ENCODE data around the gene CBX7. TPM values are rescaled to one million over a fixed set of nuclear protein-coding genes. Genes with fewer than 3 reads are reported as not detected.
A peak's percentile ranks its signal among the peaks of the same experiment; 100 is the strongest.

Gene CBX7
- total and polyA plus RNA-seq, 8 donors: 17.2 to 44.0 (median 25.1) TPM

GRCh38 chr22:39103431-39103830, 49.0 kb downstream of the CBX7 start:
- Histone ChIP-seq H3K4me3 (no peak overlapping the region), H3K4me1 (no peaks in the 10 kb centered on the region), H3K9me3 (no peaks in the 10 kb centered on the region), H3K36me3 (no peaks in the 10 kb centered on the region), H3K27me3 (no peaks in the 10 kb centered on the region), H3K27ac (no peak overlapping the region)
- no peak for ATAC-seq
- no peak for TF ChIP-seq CTCF (IDR thresholded peaks at IDR 0.05)
- no peak for FAIRE-seq
- intact Hi-C loops (cut with DNase I): no loop called here
- DNase-seq: no peak
- WGBS, 2 donors: 65 to 68% methylated on average over 2 of the region's 2 CpGs

DNA sequence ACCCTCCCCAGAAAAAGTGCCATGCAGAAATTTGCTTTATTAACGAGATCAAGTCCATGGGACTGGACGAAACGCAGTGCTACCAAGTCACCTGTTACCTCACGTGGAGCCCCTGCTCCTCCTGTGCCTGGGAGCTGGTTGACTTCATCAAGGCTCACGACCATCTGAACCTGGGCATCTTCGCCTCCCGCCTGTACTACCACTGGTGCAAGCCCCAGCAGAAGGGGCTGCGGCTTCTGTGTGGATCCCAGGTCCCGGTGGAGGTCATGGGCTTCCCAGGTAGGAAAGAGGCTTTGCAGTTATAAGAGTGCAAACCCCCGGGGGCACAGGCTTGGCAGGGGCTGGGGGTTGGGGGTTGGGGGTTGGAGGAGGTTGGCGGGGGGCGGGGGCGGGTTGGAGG, 51.3 kb downstream of the CBX7 start:
- 70 to 79% methylated on average over 9 to 12 of the region's 13 CpGs for WGBS, 2 donors
- Histone ChIP-seq H3K4me3 (no peak overlapping the region), H3K27me3 (no peaks in the 10 kb centered on the region), H3K4me1 (no peaks in the 10 kb centered on the region), H3K36me3 (no peaks in the 10 kb centered on the region), H3K27ac (no peak overlapping the region), H3K9me3 (no peaks in the 10 kb centered on the region)
- DNase-seq (no peak), FAIRE-seq (no peak), ATAC-seq (no peak)
- intact Hi-C loops (cut with DNase I): no loop called here
- TF ChIP-seq CTCF (IDR thresholded peaks at IDR 0.05): no peak

- no peaks in the 10 kb centered on the region for H3K4me1 ChIP-seq
- no peak overlapping the region for H3K4me3 ChIP-seq
- WGBS, 2 donors: 82 to 91% methylated on average over 8 of the region's 8 CpGs
- DNase-seq: no peak
- no peaks in the 10 kb centered on the region for H3K36me3 ChIP-seq
- FAIRE-seq: no peak
- no peaks in the 10 kb centered on the region for H3K9me3 ChIP-seq
- H3K27me3 ChIP-seq: no peaks in the 10 kb centered on the region
- no peak overlapping the region for H3K27ac ChIP-seq
- no peak for ATAC-seq
- no peak for TF ChIP-seq CTCF (IDR thresholded peaks at IDR 0.05)
- intact Hi-C loops (cut with DNase I): loop anchor here in 1 of 3 donors (10.0 kb wide), 1 partner anchor 576 kb away; no protein-coding TSS in a partner anchor
These were observed 53.9 kb downstream of the CBX7 start for GRCh38 chr22:39098576-39098975.

- Histone ChIP-seq H3K36me3 (no peaks in the 10 kb centered on the region), H3K27me3 (no peaks in the 10 kb centered on the region), H3K4me3 (no peak overlapping the region), H3K27ac (no peak overlapping the region), H3K4me1 (no peaks in the 10 kb centered on the region), H3K9me3 (no peaks in the 10 kb centered on the region)
- intact Hi-C loops (cut with DNase I): loop anchor here in 1 of 3 donors (10.0 kb wide), 1 partner anchor 577 kb away; no protein-coding TSS in a partner anchor
- no peak for TF ChIP-seq CTCF (IDR thresholded peaks at IDR 0.05)
- FAIRE-seq (no peak), DNase-seq (no peak), ATAC-seq (peak in 1 of 4 donors; percentile 14)
- 76 to 83% methylated on average over 6 of the region's 6 CpGs for WGBS, 2 donors
These were observed 54.5 kb downstream of the CBX7 start for GRCh38 chr22:39098026-39098425.

DNA sequence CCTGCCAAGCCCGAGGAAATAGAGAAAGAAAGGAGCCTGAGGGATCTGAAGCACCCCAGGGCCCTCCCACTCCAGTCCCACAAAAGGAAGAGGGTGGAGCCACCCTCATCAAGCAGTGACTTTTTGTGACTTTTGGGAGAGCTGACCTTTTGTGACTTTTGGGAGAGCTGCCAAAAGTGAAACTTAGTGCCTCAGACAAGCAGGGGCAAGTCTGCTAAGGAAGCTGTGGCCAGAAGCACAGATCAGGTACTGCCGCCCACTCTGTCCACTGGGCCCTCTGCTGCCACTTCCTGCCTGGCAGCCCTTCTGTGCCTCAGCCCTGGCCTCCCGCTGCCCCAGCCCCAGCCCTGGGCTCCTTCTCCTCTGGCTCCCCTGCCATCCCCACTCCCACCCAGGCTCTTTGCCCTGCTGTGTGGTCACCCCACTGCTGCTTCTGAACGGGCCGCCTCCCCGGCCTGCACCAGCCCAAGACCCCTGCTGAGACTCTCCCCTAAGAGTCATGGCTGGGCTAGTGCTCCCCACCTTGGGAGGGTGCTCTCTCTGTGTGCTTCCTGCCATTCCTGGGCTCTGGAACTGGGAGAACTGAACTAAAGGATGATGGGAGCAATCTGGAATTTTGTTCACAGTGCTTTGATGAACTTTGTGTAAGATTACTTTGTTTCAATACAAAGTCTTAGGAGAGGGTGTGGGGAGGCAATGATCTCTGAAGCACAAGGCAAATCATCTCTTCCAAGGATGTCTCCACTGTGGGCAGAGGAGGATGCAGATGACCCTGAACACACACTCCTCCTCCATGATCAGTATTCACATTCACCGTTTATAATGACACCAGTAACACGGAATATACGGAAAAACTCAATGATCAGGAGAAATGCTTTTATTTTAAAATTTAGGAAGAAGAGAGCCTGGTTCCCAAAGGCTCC, 55.1 kb downstream of the CBX7 start, which contains the start of gene APOBEC3H:
APOBEC3H (plus strand) TSS at position 147 of the 923 bp plus-strand sequence. CDS start 3,035 bp downstream, outside the sequence.
- no peak for TF ChIP-seq CTCF (IDR thresholded peaks at IDR 0.05)
- DNase-seq: no peak
- FAIRE-seq: no peak
- Histone ChIP-seq H3K9me3 (no peaks in the 10 kb centered on the region), H3K27ac (no peak within 1 kb of the TSS), H3K27me3 (no peaks in the 10 kb centered on the region), H3K36me3 (no peaks in the 10 kb centered on the region), H3K4me3 (no peak within 1 kb of the TSS), H3K4me1 (no peaks in the 10 kb centered on the region)
- intact Hi-C loops (cut with DNase I): loop anchor here in 1 of 3 donors (10.0 kb wide), 1 partner anchor 577 kb away; no protein-coding TSS in a partner anchor
- WGBS, 2 donors: 80 to 84% methylated on average over 9 of the region's 9 CpGs
- peak in 3 of 4 donors; percentile 23 to 73 (median 32) for ATAC-seq
